NCI-H2029 (cell line): ENCODE data around the gene SH2D7.

ENCODE experiments used
- DNase-seq: peaks from one replicate; lab custom pipeline; 2025; lab: John Stamatoyannopoulos, UW

SH2D7 gene

DNA sequence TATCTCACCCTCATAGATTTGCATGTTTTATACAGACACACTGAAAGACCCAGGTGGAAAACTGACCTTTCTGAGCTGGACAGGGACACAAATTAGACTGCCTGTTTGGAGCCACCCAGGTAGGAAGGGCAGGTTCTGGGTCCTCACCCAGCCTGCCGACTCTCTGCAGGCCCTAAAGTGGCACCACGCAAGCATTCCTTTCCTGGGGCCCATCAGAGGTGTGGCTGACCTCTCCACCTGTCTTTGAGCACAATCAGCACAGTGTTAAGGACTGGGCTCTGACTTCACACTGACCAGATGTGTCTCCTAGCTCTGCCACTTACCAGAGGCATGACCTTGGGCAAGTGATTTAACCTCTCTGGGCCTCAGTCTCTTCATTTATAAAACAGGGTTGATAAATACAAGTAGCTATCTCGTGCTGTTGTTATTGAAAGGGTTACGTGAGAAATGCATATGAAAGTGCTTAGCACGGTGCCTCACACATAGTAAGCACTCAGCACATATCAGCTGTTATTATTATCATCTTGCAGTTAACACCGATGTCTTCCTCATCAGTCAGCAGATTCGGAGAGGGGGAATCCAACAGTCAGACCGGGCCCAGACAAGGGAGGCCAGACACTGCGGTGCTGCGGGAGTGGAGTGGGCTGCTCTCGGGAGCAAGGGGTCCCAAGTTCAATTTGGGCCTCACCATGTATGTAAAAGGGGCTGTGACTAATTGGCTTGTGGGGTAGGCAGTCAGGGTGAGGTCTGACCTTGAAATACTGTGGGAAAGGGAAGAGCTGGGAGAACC, 12.9 kb upstream of the SH2D7 start:
- no peak for DNase-seq

DNA sequence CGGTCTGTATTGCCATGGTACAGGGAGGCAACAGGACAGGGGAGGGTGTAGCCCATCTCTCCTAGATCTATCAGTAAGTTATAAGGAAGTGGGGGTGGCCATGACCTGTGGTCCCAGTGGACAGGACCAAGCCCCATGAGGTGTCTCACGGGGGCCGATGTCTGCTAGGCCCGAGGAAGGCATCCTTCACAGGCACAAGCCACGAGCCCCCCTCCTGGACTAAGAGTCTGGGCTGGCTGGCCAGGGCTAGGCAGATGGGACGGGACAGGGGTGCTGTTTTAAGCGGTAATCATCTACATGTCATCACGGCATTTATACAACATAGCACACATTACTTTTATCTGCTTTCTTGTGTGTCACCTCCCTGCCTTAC, 12.3 kb upstream of the SH2D7 start:
- no peak for DNase-seq

DNA sequence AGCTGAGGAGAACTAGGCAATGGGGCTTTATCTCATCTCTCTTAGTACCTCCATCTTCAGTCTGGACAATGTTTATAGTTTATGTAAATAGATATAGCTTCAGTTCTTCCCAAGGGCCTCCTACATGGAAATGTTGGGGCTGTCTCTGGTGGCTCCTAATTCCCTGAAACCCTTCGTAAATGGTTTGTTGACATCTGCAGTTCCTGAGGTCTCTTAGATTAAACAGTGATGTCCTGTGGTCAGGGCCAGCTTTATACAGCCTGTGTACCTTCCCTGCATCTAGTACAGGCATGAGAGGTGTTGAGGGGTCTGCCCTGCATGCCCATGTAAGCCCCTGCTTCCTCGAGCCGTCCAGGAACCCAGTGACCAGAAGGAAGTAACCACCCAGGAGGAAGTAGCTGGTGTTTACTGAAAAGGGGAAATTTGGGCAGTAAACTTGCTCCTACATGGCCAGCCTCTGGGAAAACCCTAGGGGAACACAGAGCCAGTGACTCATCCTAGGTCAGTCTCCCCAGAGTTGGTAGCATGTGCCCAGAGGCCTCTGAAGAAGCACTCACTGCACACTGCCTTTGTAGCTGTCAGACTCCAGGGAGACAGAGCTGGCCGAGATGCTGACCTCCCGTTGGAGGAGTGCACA, 10.1 kb upstream of the SH2D7 start:
- DNase-seq, result no peak

DNA sequence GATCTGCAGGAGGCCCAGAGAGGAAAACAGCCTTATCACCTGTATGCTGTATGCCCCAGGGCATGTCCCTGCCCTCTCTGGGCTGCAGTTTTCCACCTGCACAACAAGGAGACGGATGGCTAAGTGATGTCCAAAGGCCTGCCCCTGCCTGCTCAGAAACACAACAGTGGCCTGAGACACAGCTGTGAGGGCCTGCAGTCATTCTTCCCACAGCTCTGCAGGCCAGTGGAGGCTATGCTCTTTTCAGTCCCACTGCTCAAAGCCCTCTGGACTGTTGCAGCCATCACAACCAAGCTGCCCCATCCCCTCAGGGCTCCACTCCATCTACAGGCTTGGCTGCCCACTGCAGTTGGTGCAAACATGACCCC, 9.6 kb upstream of the SH2D7 start:
- DNase-seq, result no peak

DNA sequence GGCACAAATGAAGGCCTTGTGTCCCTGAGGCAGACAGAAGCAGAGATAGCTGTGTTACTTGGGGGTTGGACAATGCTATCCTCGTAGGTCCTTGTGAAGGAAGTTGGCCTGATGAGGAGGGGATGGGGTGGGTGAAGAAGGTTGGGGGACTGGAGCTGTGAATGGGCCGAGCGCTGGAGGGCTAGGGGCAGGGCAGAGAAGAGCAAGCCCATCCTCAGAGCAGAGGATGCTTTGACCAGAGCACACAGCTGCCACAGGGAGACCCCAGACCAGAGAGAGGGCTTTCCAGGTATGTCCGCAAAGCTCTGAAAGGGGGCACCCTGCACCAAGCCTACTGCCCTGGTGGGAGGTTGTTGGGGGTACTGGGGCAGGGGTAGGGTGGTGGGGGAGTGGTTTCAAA, 9.2 kb upstream of the SH2D7 start:
- DNase-seq, result no peak

DNA sequence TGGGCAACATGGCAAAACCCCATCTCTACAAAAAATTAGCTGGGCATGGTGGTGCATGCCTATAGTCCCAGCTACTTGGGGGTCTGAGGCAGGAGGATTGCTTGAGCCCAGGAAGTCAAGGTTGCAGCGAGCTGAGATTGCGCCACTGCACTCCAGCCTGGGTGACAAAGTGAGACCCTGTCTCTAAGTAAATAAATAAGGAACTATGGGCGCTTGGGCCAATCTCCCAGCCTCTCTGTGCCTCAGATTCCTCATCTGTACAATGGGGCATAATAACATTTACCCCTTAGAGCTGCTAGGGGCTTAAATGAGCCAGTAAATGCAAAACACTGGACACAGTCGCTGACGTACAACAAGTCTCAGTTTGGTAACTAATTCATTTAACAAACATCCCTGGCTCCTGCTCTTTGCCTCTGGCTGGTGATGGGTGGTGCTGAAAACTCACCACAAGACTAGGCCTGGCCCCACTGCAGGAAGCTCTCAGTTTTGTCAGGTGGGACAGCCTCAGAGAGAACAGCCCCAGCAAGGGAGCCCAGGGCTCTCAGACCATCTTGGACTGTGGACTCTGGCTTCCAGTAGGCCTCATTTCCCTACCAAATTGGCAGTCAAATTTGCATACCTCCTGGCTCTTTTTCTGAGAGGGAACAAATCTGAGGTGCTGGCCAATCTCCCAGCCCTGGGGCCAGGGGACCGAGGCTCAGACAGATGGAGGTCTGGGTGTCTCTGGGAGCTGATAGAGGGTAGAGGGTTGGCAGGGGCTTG, 8.5 kb upstream of the SH2D7 start:
- no peak for DNase-seq

DNA sequence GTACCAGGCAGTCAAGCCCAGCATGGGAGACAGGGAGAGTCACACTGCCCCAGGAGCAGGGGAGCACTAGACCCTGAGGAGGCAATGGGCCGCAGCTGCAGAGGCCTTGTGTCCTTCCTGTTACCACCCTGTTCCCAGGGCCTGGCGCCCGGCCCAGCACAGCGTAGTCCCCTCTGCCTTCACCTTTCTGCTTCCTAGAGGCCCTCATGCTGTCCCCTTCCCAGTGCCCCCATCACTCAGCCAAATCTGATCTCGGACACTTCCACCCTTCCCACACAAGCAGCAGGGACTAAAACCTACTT, 8.0 kb upstream of the SH2D7 start:
- DNase-seq, result no peak

DNA sequence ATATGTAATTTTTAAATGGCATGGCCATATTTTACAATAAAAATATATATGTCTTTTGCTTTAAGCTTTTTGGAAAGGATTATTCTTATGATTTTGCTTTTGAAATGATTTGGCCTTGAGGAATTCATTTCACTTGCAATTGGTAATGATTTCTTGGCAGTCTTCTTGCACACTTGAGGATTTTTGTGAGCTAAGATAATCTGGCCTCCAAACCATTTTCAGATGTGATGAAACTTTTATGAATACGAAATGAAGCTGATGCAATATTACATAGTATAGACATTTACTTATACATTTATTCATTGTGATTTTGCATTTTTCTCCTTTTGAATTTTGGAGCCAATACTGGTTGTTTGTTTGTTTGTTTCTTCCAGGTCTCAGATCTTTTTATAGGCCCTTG, 6.4 kb upstream of the SH2D7 start:
- no peak for DNase-seq

DNA sequence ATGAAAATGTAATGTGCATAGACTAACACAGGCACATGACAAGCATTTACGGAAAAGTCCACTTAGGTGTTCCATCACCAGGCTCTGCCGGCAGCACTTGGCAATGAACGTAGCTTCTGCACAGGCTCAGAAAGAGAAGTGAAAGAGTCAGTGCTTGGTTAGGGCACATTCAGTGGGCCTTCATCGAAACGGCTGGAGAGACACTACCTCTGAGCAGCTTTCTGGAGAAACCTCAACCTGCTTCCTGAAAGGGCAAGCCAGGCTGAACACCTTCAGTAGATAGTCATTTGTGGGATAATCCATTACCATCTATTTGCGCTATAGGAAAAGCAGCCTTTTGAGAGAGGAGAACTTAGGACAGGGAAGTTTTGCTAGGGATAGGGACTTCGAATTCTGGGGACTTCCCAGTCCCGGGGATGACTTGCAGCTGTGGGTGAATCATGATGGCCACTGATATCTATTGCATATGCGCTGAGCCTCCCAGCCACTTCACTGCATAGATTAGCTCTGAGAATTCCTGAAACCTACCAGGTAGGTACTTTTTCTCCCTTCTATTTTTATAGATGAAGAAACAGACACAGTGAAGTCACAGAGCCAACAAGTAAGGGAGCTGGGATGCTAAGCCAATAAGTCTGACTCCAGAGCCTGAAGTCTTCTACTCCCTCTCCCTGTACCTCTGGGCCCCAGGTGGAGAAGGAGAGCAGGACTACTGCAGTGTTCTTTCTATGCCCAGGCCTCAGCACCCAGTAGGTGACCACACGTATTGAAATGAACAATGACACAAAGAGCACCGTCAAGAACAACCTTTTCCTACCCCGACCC, 4.2 kb upstream of the SH2D7 start:
- DNase-seq, result no peak

DNA sequence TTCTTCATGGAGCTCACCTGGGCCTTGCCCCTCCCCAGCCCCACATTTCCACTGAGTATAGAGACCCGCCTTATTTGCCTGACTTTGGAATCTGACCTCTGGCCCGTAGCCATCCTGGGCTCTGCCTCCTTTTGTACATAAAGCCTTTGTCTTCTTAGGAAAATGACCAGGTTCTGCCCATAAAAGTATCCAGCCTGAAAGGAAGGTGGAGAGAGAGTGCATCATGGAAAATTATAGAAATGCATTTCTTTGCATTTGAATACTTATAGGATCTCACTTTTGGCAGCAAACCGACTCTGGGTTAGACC, 3.6 kb upstream of the SH2D7 start:
- no peak for DNase-seq

DNA sequence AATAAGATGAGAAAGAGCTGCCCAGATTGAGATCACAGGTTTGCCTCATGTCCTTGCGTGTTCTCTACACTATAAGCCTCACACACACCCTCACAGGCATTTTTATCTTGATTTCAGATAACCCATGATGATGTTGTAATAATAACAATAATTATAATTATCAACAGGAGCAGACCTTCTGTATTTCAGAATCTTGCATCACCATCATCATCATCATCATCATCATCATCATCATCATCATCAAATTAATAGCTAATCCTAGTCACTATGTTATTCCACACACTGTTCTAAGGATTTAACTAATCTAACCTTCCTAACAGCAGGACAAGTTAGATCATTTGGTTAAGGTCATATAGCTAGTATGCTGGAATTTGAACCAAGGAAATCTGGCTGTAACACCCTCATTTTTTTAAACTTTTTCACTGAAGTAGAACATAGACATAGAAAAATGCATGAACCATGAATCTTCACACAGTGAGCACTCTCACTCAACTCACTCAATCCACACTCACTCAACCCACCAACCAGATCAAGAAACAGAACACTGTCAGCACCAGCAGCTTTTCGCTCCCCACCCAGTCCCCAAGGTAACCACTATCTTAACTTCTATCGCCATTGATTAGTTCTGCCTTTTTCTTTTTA, 1.8 kb upstream of the SH2D7 start:
- no peak for DNase-seq

DNA sequence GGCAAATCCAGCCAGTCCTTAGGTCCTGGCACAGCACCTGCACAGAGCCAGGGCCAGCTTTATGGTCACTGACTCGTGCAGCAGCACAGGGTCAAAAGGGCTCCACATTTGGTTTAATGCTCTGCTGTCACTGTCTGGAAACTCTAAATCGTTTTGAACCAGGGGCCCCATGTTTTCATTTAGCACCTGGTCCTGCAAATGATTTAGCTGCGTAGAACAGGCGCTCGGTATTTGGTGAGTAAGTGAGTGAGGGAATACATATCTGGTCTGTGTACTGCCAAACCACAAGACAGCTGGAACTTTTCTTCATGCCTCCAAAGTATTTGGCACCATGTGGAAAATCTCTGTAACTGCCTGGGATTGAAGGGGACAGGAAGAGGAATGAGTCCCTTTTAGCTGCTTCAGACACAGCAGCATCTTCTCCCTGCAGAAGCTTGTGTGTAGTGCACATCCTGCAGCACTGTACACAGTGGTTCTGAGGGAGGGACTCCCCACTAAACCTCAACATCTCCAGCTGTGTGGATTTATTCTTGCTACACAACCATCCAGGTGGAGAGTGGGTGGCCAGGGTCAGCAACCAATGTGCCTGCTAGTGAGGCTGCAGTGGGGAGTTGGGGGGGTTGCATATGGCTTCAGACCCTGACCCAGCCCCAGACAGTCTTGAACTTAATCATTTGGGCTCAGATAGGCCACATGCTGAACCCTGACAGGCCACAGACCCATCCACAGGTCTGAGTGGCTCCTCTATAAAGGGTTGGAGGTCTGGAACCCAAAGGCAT, 1.1 kb downstream of the SH2D7 start:
- no peak for DNase-seq

DNA sequence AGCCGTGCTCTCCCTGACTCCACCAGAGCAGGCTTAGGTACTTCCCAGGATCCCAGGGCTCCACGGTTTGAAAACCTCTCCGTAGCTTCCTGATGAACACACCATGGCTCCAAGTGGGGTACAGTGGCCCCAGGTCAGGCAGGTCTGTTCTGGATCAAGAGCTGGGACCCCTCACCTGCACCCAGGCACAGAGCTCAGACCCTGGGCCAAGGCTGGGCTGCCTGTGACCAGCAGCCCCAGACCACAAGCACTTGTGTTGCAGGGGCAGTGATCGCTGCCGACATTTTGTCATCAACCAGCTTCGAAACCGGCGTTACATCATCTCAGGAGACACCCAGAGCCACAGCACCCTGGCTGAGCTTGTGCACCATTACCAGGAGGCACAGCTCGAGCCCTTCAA, 5.3 kb downstream of the SH2D7 start:
- DNase-seq, result no peak

DNA sequence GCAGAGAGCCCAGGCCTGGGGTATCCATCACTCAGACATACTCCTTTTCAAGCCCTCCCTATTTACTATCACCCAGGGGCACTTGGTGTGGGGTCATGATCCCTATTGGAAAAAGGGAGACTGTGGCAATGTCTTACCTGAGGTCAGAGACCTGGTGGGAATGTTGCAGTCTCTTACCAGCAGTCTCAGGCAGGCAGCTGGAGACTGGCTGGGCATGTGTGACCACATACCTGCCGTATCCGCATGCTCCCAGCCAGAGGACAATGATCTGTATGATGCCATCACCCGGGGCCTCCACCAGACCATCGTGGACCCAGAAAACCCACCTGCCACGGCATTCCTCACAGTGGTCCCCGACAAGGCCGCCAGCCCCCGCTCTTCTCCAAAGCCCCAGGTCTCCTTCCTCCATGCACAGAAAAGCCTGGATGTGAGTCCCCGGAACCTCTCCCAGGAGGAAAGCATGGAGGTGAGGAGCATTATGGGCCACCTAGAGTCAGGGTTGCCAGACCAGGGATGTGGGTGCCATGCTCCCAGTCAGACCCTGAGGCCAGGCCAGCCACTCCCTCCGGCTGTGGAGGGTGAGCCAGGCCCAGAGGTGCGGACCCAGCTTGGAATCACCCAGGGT, 5.9 kb downstream of the SH2D7 start:
- no peak for DNase-seq

DNA sequence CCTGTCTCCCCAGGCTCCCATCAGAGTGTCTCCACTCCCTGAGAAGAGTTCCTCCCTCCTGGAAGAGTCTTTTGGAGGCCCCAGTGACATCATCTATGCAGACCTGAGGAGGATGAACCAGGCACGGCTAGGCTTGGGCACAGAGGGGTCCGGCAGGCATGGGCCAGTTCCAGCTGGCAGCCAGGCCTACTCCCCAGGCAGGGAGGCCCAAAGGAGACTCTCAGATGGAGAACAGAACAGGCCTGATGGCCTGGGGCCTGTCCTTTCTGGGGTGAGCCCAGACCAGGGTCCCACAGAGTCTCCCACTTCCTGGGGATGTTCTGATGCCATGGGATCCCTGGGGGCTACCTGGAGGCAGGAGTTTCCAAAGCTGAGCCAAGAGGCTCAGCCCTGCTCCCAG, 8.5 kb downstream of the SH2D7 start:
- DNase-seq, result no peak

DNA sequence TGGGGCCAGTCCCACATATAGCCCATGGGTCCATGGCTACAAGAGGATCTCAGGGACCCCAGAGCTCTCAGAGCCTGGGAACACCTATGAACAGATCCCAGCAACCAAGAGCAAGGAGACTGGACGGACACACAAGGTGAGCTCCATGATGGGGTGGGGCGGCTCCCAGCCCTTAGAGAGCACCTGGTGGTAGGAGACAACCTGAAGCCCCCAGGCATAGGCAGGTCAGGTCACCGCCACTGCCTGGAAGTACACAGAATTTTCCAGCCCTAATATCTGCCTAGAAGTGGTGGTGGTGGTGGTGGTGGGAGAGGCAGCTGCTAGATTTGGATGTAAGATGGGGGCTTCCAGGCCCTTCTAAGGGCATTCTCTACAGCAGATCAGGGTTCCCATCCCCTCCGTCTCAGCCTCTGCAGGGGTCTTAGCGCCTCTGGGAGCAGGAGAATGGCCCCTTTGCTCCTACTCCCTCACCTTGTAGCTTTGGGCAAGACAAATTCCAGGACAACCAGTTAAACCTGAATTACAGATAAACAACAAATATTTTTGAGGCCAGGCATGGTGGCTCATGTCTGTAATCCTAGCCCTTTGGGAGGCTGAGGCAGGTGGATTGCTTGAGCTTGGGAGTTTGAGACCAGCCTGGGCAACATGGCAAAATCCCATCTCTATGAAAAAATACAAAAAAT, 9.2 kb downstream of the SH2D7 start:
- DNase-seq, result no peak

DNA sequence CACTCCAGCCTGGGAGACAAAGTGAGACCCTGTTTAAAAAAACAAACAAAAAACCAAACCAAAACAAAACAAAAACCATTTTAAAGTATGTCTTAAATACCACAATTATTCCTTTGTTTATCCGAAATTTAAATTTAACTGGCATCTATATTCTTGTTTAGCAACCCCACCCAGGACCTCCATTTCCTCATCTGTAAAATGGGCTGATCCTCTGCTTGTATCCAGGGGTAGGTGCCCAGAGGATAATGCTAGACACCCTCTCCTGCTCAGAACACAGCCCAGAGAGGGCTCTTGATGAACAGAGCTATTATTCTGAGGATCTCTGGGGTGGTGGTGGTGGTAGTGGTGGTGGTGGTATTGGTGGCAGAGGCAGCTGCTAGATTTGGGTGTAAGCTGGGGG, 9.8 kb downstream of the SH2D7 start:
- DNase-seq, result no peak

DNA sequence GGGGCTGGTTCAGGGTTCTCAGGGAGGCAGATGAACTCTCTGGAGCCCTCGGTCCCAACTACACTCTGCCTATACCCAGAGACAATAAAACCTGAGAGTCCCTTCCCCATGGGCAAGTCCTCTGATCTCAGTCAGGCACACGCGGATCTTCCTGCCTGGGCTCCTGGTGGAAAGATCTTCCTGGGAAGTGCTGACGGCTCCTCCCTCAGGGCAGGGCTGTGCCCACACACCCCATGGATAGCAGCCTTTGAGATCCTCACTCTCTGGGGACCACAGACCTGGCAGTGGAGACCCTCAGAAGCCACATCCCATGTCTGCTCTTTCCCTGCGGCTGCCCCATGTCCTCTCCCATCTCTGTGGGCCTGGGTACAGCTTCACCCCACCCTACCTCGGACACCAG, 10.4 kb downstream of the SH2D7 start:
- DNase-seq, result no peak

DNA sequence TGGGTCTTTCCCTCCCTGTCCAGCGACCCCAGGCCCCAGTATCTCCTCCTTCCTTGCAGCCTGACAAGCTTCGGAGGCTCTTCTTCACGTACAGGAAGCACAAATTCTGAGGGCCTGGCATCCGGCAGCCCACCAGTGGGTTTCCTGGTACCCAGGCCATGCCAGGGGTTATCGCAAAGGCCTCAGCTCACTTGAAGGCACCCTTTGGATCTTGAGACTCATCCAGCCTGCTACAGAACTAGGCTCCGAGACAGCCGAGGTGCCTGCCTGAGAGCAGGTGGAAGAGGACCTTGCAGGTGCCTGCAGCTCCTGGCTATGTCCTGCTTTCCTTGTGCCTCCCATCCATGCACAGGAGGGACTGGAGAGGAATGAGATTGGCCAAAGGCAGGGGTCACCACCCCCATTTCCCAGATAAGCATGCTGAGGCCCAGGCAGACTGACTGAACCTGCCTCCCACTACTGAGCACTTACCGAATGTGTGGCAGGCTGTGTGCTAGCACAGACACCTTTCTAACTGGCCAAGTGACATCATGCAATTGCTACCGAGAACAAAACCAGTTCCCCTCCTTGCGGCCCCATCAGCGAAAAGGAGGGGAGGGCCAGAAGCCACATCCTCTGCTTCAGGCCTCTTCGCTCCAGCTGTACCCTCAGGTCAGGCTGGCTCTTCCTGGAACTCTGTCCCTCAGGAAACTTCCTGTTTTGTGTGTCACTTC, 11.2 kb downstream of the SH2D7 start:
- DNase-seq, result no peak

DNA sequence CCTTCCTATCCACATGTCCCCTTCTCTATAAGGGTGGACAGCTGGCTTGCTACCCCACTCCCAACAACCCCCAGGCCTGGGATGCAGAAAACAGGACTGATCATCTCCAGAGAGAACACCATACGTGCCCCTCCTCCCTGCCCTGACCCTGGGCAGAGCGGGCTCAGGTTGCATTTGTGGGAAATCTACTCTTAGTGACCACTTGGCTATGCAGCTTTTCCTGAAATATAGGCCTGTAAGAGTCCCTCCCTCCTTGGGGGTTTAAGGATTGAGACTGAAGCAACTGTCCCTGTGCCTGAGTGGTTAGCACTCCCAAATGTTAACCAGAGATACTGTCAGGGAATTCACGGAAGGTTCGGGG, 11.7 kb downstream of the SH2D7 start:
- DNase-seq, result no peak
